Measurements from ENCODE around the gene SIX2. TPM values are rescaled to one million over a fixed set of nuclear protein-coding genes. Genes with fewer than 3 reads are reported as not detected.

Gene SIX2
- 12.4 TPM for total RNA-seq

GRCh38 chr2:45009303-45009927 lies at the start of gene SIX2:
Gene SIX2, minus strand, starts transcription at chr2:45009452. Its CDS starts 342 bp downstream, at chr2:45009110.

Other genes with a start within 250 kb of the SIX2 start
- 35.2 TPM for gene SIX3, start 67.8 kb downstream of the SIX2 start, total RNA-seq

Data from camera-type eye (tissue), 1 donor.